Measurements from ENCODE around the gene DCBLD1.

GRCh38 chr6:117497237-117497636, 14.8 kb downstream of the DCBLD1 start:
- no peak for TF ChIP-seq CTCF (IDR thresholded peaks at IDR 0.05)
- TF ChIP-seq ZFX (IDR thresholded peaks at IDR 0.05; ENCODE audit: borderline replicate concordance) = no peak
